H1 (cell line): ENCODE measurements around the gene CADM2. TPM values are rescaled to one million over a fixed set of nuclear protein-coding genes. Genes with fewer than 3 reads are reported as not detected.

Experiments
- CTCF ChIA-PET: fragments of 300-600 bp; sonication (Branson Sonifier 250); formaldehyde crosslinking; loops from one replicate; lab custom pipeline; 2021; ENCODE audit not compliant: partially characterized antibody; lab: Charles Lee
- POLR2A ChIA-PET: fragments of 300-600 bp; sonication (Branson Sonifier 250); formaldehyde crosslinking; loops from one replicate; lab custom pipeline; 2021; ENCODE audit warnings: inconsistent platforms; ENCODE audit not compliant: partially characterized antibody; lab: Charles Lee
- DNase-seq, 2 experiments: peaks; one replicate each; pipeline versions ENCODE4 v3.0.0 to v3.0.0-alpha.2; 2010 to 2022; ENCODE audit warnings: low spot score in 2 of 2, low read depth in 1 of 2, mixed read lengths in 1 of 2
- FAIRE-seq: peaks from 2 replicates; lab custom pipeline; 2011; peaks lifted over from hg19 to GRCh38; lab: Jason Lieb, UNC
- H2AFZ ChIP-seq: 2 replicates; pipeline ENCODE4 v1.8.1; 2012; ENCODE audit warnings: low read length, inconsistent platforms
- H2AK5ac ChIP-seq: 2 replicates; pipeline ENCODE4 v1.6.1; 2013; ENCODE audit warnings: low read depth, low read length
- H2BK120ac ChIP-seq: replicated peaks from 2 replicates; pipeline ENCODE3; 2013; ENCODE audit warnings: low read depth, low read length, inconsistent platforms
- H2BK12ac ChIP-seq: 2 replicates; pipeline ENCODE4 v1.6.1; 2013; ENCODE audit warnings: low read depth, low read length
- H2BK15ac ChIP-seq: 2 replicates; pipeline ENCODE4 v1.6.1; 2013; ENCODE audit warnings: low read length
- H2BK20ac ChIP-seq: 2 replicates; pipeline ENCODE4 v1.6.1; 2013; ENCODE audit warnings: low read length
- H2BK5ac ChIP-seq: 2 replicates; pipeline ENCODE4 v1.6.1; 2013; ENCODE audit warnings: low read depth, low read length
- H3K14ac ChIP-seq: 2 replicates; pipeline ENCODE4 v1.6.1; 2013; ENCODE audit warnings: inconsistent platforms; ENCODE audit not compliant: insufficient read length
- H3K18ac ChIP-seq: 2 replicates; pipeline ENCODE4 v1.6.1; 2013; ENCODE audit warnings: low read length; ENCODE audit errors: extremely low read depth
- H3K23ac ChIP-seq: 2 replicates; pipeline ENCODE4 v1.6.1; 2013; ENCODE audit warnings: inconsistent platforms; ENCODE audit not compliant: insufficient read length
- H3K23me2 ChIP-seq: 2 replicates; pipeline ENCODE4 v1.6.1; 2013; ENCODE audit warnings: low read depth, low read length
- H3K27ac ChIP-seq: 2 replicates; pipeline ENCODE4 v1.6.1; 2011; ENCODE audit warnings: low read depth, low read length, inconsistent platforms
- H3K27me3 ChIP-seq, 4 experiments: replicated peaks in 1 of 4; 1 replicate in 1 of 4; 2 replicates in 3 of 4; pipeline versions ENCODE4 v1.6.1 to v1.8.1; 2011 to 2013; ENCODE audit warnings: low read length in 3 of 4, mild to moderate bottlenecking in 3 of 4, inconsistent platforms in 2 of 4, mixed read lengths in 2 of 4, moderate library complexity in 1 of 4; ENCODE audit not compliant: control insufficient read depth in 3 of 4, insufficient read depth in 3 of 4; ENCODE audit errors: extremely low read depth in 1 of 4
- H3K36me3 ChIP-seq, 4 experiments: 2 replicates each; pipeline versions ENCODE4 v1.6.1 to v1.8.1; 2011 to 2013; ENCODE audit warnings: mild to moderate bottlenecking in 4 of 4, low read length in 3 of 4, moderate library complexity in 2 of 4, control low read depth in 1 of 4, inconsistent platforms in 1 of 4; ENCODE audit not compliant: insufficient read depth in 4 of 4, control insufficient read depth in 2 of 4
- H3K4ac ChIP-seq: replicated peaks from 2 replicates; pipeline ENCODE3; 2013; ENCODE audit warnings: low read length, low read depth, mixed read lengths, inconsistent platforms; ENCODE audit not compliant: insufficient read length
- H3K4me1 ChIP-seq, 4 experiments: replicated peaks in 1 of 4; 1 replicate in 1 of 4; 2 replicates in 3 of 4; pipeline versions ENCODE4 v1.6.1 to v1.8.1; 2011 to 2013; ENCODE audit warnings: low read length in 3 of 4, inconsistent platforms in 2 of 4, mixed read lengths in 1 of 4; ENCODE audit not compliant: insufficient read depth in 4 of 4, control insufficient read depth in 3 of 4
- H3K4me2 ChIP-seq, 2 experiments: 2 replicates each; pipeline versions ENCODE4 v1.6.1 to v1.8.1; 2011 to 2013; ENCODE audit warnings: low read depth in 2 of 2, low read length in 2 of 2, control low read depth in 1 of 2, inconsistent platforms in 1 of 2, mild to moderate bottlenecking in 1 of 2; ENCODE audit not compliant: insufficient read depth in 1 of 2
- H3K4me3 ChIP-seq, 4 experiments: fragments of 200-600, 300-600 bp in 1 of 4; sonication (generic), shearing (Covaris generic), sonication (Bioruptor Twin) in 1 of 4; 2 replicates each; pipeline versions ENCODE4 v1.5.1 to v1.8.1; 2011 to 2016; ENCODE audit warnings: low read length in 4 of 4, low read depth in 3 of 4, control low read depth in 2 of 4, inconsistent platforms in 2 of 4, mild to moderate bottlenecking in 2 of 4, mixed read lengths in 1 of 4, moderate library complexity in 1 of 4; ENCODE audit not compliant: insufficient read depth in 2 of 4; ENCODE audit errors: extremely low read depth in 1 of 4
- H3K56ac ChIP-seq: replicated peaks from 2 replicates; pipeline ENCODE3; 2013; ENCODE audit warnings: low read depth, mild to moderate bottlenecking, mixed read lengths, low read length, inconsistent platforms; ENCODE audit not compliant: insufficient read length
- H3K79me1 ChIP-seq: 2 replicates; pipeline ENCODE4 v1.6.1; 2013; ENCODE audit warnings: low read depth, low read length, control low read depth
- H3K79me2 ChIP-seq, 2 experiments: 2 replicates each; pipeline versions ENCODE4 v1.6.1 to v1.8.1; 2012 to 2013; ENCODE audit warnings: low read length in 2 of 2, mild to moderate bottlenecking in 2 of 2, inconsistent platforms in 1 of 2; ENCODE audit not compliant: insufficient read depth in 2 of 2, control insufficient read depth in 1 of 2
- H3K9ac ChIP-seq, 4 experiments: replicated peaks in 1 of 4; 1 replicate in 1 of 4; 2 replicates in 3 of 4; pipeline versions ENCODE4 v1.6.1 to v1.8.1; 2011 to 2013; ENCODE audit warnings: low read depth in 3 of 4, low read length in 3 of 4, control low read depth in 2 of 4, mild to moderate bottlenecking in 2 of 4, moderate library complexity in 2 of 4, inconsistent platforms in 1 of 4; ENCODE audit errors: extremely low read depth in 1 of 4
- H3K9me3 ChIP-seq, 2 experiments: 2 replicates each; pipeline versions ENCODE4 v1.6.1 to v1.8.1; 2012 to 2013; ENCODE audit warnings: mild to moderate bottlenecking in 2 of 2, moderate library complexity in 2 of 2, control low read depth in 1 of 2, inconsistent platforms in 1 of 2, low read depth in 1 of 2, low read length in 1 of 2, mixed read lengths in 1 of 2; ENCODE audit not compliant: insufficient read depth in 2 of 2
- H4K20me1 ChIP-seq, 2 experiments: replicated peaks in 1 of 2; 2 replicates each; pipeline versions ENCODE3 to v1.8.1; 2011 to 2013; ENCODE audit warnings: inconsistent platforms in 2 of 2, low read length in 2 of 2, mild to moderate bottlenecking in 1 of 2; ENCODE audit not compliant: insufficient read depth in 2 of 2, control insufficient read depth in 1 of 2
- H4K5ac ChIP-seq: 2 replicates; pipeline ENCODE4 v1.6.1; 2013; ENCODE audit warnings: low read length, low read depth, mixed read lengths, inconsistent platforms; ENCODE audit not compliant: insufficient read length
- H4K8ac ChIP-seq: 2 replicates; pipeline ENCODE4 v1.8.0; 2013; ENCODE audit warnings: mild to moderate bottlenecking, moderate library complexity, low read length, inconsistent platforms; ENCODE audit not compliant: insufficient read depth; ENCODE audit errors: extremely low read depth
- H4K91ac ChIP-seq: replicated peaks from 2 replicates; pipeline ENCODE3; 2013; ENCODE audit warnings: low read length, mixed read lengths, inconsistent platforms; ENCODE audit not compliant: insufficient read length
- EGR1 ChIP-seq: IDR thresholded peaks from 2 replicates; pipeline ENCODE4 v1.6.1; 2011; ENCODE audit warnings: low read depth, low read length, borderline replicate concordance
- TCF12 ChIP-seq: IDR thresholded peaks from 2 replicates; pipeline ENCODE4 v1.6.1; 2011; ENCODE audit warnings: low read depth, mild to moderate bottlenecking, low read length
- WGBS, 2 experiments: shearing (Covaris generic) in 1 of 2; methylation state at CpG; one replicate each; pipeline versions ENCODE4 v1.1.6 to v1.1.7; 2013 to 2015; ENCODE audit warnings: low lambda C conversion rate in 2 of 2, mixed read lengths in 2 of 2, inconsistent platforms in 1 of 2, low coverage in 1 of 2, missing lambda C conversion rate in 1 of 2; ENCODE audit not compliant: insufficient replicate concordance in 2 of 2, insufficient coverage in 1 of 2, insufficient read length in 1 of 2; ENCODE audit errors: extremely low coverage in 1 of 2, missing lambda C conversion rate in 1 of 2; 5-methylcytosine and 5-hydroxymethylcytosine counted together
- polyA plus RNA-seq, 7 experiments: library from polyadenylated mRNA; depleted of rRNA in 3 of 7; stranded (reverse) in 5 of 7; unstranded in 2 of 7; fragments of >200 nt in 5 of 7; fragments of 200-250 nt in 2 of 7; gene quantifications; 1 replicate in 5 of 7; 2 replicates in 1 of 7; 4 replicates in 1 of 7; pipeline versions ENCODE4 v1.2.1 to v1.2.3, GENCODE V29; 2011 to 2013; ENCODE audit warnings: missing spikeins in 2 of 7, mixed read lengths in 2 of 7
- total RNA-seq: library from RNA; stranded (reverse); fragmentation: NEBNext Ultra II Directional; extraction: Animal tissue kit (Norgen Biotek cat#: 25700); gene quantifications from 2 replicates; pipeline ENCODE4 v1.2.1, GENCODE V29; 2021

CADM2 gene
- total and polyA plus RNA-seq, 2 of the 8 experiments (the other 6 are each of a cell fraction or from before 2014, with no cell fraction given), result 14.9 to 20.9 TPM

DNA sequence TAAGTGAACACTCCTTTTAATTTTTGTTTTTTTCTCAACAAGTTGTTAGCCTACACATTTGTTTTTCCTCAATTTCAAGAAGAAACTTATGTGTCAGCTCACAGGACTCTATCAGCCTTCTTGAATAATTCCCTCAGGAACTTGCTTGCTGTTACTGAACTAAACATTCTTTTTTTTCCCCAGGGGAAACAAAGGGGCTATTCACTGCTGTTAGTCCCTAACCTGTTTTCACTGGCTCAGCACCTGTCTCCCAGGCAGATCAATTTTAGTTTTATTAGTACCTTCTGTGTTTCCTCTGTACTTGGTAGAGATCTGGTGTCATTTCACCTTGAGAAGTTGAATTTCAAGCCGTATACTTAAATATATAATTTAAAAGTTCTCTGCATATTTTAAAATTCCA, 644.6 kb downstream of the CADM2 start:
- Histone ChIP-seq H3K14ac (no peak overlapping the region), H3K79me1 (no peaks in the 10 kb centered on the region), H3K9ac (no peak overlapping the region), H2BK12ac (no peak overlapping the region), H4K91ac (no peak overlapping the region), H3K23me2 (no peaks in the 10 kb centered on the region), H4K8ac (no peak overlapping the region), H4K5ac (no peak overlapping the region), H3K4me3 (no peak overlapping the region), H3K4ac (no peak overlapping the region), H4K20me1 (no peaks in the 10 kb centered on the region), H3K56ac (no peak overlapping the region), H3K36me3 (no peaks in the 10 kb centered on the region), H3K4me2 (no peak overlapping the region), H3K27ac (no peak overlapping the region)
- DNase-seq, result no peak
- TF ChIP-seq EGR1 (no peak), TCF12 (peak; percentile 31; the same call in 1 of the 2 replicates)
- TF ChIP-seq, all 59 proteins: peak for 1
- H3K18ac ChIP-seq, result no peak overlapping the region
- no peak overlapping the region for H2AFZ ChIP-seq
- CTCF ChIA-PET, result no interaction called here
- H3K27me3 ChIP-seq, result no peaks in the 10 kb centered on the region; a peak in 1 of 7 replicates
- no peaks in the 10 kb centered on the region for H3K79me2 ChIP-seq
- no peak overlapping the region for H2BK20ac ChIP-seq
- no peak overlapping the region for H2BK120ac ChIP-seq
- POLR2A ChIA-PET, result no interaction called here
- no peaks in the 10 kb centered on the region for H3K4me1 ChIP-seq
- whole genome bisulfite sequencing, 2 experiments, result 94% methylated on average over 1 of the region's 1 CpG; no CpG with 5 or more reads in 1 of the 2 experiments
- H2BK5ac ChIP-seq, result no peak overlapping the region
- no peaks in the 10 kb centered on the region for H3K9me3 ChIP-seq
- H2AK5ac ChIP-seq, result no peak overlapping the region
- H2BK15ac ChIP-seq, result no peak overlapping the region
- H3K23ac ChIP-seq, result no peak overlapping the region
- FAIRE-seq, result peak; percentile 13
